ENCODE measurements around the gene COLEC12.

DNA sequence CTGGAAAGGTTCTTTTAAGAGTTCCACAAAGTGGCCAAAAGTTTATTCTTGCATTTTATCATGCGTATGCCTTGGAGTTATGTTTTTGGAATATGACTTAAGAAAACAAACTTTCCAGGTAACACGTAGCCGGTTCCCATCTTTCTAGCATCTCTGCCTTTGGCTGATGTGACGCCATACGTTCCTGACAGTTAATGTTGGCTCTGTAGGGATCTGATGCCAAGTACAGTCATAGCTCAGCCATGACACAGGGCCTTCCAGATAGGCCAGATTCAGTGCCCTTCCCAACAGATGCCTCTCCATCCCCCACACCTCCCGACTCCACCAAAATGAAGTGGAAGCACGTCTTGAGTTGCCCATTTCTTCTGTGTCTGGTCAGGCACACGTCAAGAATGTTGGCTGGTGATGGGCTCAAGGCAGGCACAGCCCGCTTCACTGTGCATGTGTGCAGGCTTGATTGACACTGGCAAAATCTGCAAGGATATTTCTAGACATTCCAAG lies 181.7 kb downstream of the COLEC12 start:
- TF ChIP-seq, protein P1, sequence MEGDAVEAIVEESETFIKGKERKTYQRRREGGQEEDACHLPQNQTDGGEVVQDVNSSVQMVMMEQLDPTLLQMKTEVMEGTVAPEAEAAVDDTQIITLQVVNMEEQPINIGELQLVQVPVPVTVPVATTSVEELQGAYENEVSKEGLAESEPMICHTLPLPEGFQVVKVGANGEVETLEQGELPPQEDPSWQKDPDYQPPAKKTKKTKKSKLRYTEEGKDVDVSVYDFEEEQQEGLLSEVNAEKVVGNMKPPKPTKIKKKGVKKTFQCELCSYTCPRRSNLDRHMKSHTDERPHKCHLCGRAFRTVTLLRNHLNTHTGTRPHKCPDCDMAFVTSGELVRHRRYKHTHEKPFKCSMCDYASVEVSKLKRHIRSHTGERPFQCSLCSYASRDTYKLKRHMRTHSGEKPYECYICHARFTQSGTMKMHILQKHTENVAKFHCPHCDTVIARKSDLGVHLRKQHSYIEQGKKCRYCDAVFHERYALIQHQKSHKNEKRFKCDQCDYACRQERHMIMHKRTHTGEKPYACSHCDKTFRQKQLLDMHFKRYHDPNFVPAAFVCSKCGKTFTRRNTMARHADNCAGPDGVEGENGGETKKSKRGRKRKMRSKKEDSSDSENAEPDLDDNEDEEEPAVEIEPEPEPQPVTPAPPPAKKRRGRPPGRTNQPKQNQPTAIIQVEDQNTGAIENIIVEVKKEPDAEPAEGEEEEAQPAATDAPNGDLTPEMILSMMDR (IDR thresholded peaks at IDR 0.05) = no peak
- no peak for TF ChIP-seq POLR2A (IDR thresholded peaks at IDR 0.05)

All from lower leg skin (tissue), 3 donors.